A549 treated with CpdA at 1 μM for 4 hours (cell line): ENCODE measurements around the gene DENND10. TPM values are rescaled to one million over a fixed set of nuclear protein-coding genes. Genes with fewer than 3 reads are reported as not detected.

ENCODE experiments used
- total RNA-seq: library from RNA; stranded (reverse); fragments of 200-300 nt; extraction: Qiagen RNA extraction; gene quantifications from 5 replicates; pipeline ENCODE4 v1.2.3, GENCODE V29; 2022; ENCODE audit warnings: low read depth

Gene DENND10
- 46.9 to 67.2 TPM (median 55.9 TPM) in 5 replicates for total RNA-seq

DNA sequence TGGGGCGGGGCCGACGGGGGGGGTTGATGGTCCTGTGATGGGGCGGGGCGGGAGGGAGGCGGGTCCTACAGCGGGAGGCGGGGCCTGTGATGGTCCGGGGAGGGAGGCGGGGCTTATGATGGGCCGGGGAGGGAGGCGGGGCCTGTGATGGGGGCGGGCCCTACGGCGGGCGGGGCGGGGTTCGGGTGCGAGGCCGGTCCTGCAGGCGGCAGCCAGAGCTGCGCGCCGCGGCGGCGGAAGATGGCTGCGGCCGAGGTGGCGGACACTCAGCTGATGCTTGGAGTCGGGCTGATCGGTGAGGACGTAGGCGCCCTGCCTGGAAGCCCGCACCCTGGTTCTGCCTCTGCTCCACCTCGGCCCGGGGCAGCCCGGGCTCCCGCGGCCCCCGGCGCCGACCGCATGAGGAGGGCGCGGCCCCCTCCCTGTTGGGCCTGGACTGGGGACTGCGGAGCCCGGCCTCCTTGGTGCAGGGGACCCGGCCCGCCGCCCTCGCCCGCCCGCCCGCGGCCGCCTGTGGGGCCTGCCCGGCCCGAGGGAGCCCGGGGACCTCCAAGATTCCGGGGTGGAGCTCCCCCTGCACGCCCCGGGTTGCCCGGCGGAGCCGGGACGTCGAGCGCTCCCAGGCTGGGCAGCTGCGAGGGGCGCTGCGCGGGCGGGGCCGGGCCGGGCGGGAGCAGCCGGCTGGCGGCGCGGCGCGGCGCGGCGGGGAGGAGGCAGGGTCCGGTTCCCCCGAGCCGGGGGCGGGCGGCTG, at the start of gene DENND10:
Gene DENND10 (plus strand): TSS at position 211 of the 751 bp plus-strand sequence. CDS start 30 bp downstream, at position 241.

GRCh38 chr10:119080521-119081259, 23.2 kb upstream of the DENND10 start, which contains the start of gene EIF3A:
Gene EIF3A, minus strand, starts transcription at chr10:119080817. Its CDS starts 141 bp downstream, at chr10:119080676.

GRCh38 chr10:119165171-119166117, 61.5 kb downstream of the DENND10 start, which contains the start of gene SFXN4:
Gene SFXN4, minus strand, starts transcription at chr10:119165714. Its CDS starts 67 bp downstream, at chr10:119165647.

DNA sequence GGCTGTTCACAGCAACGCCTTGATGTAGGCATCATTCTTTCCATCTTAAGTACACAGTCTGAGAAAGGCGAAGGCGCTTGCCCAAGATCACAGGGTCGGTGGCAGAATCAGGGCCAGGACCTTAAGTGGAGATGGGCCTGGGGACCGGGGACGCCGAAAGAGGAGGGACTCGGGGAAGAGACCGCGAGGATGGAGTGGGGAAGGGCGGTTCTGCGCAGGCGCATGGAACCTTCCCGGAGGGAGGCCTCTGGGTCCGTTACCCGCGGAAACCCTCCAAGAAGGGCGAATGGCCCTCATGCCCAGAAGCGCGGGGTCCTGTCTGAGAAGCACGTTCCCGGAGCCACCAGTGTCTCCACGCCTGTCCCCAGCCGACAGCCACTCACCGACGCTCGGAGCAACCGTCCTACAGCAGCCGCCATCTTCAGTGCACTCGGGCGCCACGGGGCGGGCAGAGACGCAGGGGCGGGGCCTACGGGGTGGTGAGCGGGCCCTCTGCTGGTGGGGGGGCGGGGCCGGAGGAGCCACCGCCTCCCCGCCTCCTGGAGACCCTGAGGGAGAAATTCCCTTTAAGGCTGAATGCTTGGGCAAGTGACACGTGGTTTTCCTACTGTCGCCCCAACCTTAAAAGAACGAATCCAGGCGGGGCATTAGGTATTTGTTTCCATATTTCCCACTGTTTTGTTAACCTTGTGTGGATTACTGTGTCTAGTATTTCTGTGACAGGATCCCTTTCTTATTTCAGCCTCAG, 74.6 kb downstream of the DENND10 start, which contains the start of gene PRDX3:
Gene PRDX3 (minus strand): TSS at position 441 of the 748 bp plus-strand sequence. CDS start 22 bp downstream, at position 419.

Other genes starting within 250 kb of the DENND10 start
- gene NANOS1, start 74.4 kb upstream of the DENND10 start, total RNA-seq, result 2.0 to 2.6 TPM (median 2.3 TPM) in 5 replicates
- 124 to 180 TPM (median 140 TPM) in 5 replicates for gene EIF3A, start 23.3 kb upstream of the DENND10 start, total RNA-seq
- gene SFXN4, start 61.6 kb downstream of the DENND10 start, total RNA-seq, result 48.7 to 55.7 TPM (median 52.4 TPM) in 5 replicates
- 276 to 336 TPM (median 325 TPM) in 5 replicates for gene PRDX3, start 74.7 kb downstream of the DENND10 start, total RNA-seq
- gene GRK5, start 103.5 kb downstream of the DENND10 start, total RNA-seq, result 11.8 to 14.4 TPM (median 13.6 TPM) in 5 replicates